ENCODE data around the gene ATP1B1. TPM values are rescaled to one million over a fixed set of nuclear protein-coding genes. Genes with fewer than 3 reads are reported as not detected.
"Not testable (repeated sequence)": the region's sequence is repeated elsewhere in the genome, so short reads cannot be mapped to it uniquely, and the experiment has no call there.

Gene ATP1B1
- total RNA-seq, 4 donors from 2014 or later = 52.6 to 210 (median 111) TPM

DNA sequence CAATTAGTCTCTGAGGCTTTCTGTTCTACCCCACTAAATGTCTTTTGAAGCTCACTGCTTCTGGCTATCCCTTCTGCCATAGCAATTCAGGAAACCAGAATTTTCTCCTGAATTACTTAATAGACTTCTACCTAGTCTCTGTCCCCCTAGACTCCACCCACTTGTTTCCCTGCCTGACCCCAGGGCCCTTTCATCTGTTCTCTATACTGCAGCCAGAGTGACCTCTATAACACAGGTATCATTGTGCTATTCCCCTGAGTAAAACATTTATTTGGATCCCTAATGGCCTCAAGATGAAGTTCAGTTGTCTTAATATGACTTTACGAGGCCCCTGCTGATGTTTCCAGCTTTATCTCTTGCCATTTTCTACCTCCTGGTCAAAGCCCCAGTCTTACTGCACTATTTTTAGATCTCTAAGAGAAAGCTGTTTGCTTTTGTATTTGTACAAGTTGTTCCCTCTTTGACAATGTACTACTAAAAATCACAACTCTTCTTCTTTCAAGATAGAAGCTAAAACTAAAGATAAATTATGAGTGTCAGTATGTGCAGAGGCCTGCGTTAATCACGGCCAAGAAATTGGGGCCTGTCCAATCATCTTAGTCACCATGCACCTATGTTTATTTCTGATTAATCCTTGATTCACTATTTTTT is 54.5 kb downstream of the ATP1B1 start:
- Histone ChIP-seq H3K4me1 (peaks cover 0 to 7% of the 10 kb centered on the region in 2 donors), H3K36me3 (no peaks in the 10 kb centered on the region), H3K27ac (peak overlapping the region; percentile 89 to 90), H3K9me3 (no peaks in the 10 kb centered on the region), H3K4me3 (no peak overlapping the region), H3K27me3 (no peaks in the 10 kb centered on the region)
- peak; percentile 63 to 82 for DNase-seq
- intact Hi-C loops (cut with DNase I; ENCODE audit: low total_unique reads) = no loop called here
- no peak for TF ChIP-seq POLR2A (IDR thresholded peaks at IDR 0.05)
- TF ChIP-seq, protein P1, sequence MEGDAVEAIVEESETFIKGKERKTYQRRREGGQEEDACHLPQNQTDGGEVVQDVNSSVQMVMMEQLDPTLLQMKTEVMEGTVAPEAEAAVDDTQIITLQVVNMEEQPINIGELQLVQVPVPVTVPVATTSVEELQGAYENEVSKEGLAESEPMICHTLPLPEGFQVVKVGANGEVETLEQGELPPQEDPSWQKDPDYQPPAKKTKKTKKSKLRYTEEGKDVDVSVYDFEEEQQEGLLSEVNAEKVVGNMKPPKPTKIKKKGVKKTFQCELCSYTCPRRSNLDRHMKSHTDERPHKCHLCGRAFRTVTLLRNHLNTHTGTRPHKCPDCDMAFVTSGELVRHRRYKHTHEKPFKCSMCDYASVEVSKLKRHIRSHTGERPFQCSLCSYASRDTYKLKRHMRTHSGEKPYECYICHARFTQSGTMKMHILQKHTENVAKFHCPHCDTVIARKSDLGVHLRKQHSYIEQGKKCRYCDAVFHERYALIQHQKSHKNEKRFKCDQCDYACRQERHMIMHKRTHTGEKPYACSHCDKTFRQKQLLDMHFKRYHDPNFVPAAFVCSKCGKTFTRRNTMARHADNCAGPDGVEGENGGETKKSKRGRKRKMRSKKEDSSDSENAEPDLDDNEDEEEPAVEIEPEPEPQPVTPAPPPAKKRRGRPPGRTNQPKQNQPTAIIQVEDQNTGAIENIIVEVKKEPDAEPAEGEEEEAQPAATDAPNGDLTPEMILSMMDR (IDR thresholded peaks at IDR 0.05) = no peak

DNA sequence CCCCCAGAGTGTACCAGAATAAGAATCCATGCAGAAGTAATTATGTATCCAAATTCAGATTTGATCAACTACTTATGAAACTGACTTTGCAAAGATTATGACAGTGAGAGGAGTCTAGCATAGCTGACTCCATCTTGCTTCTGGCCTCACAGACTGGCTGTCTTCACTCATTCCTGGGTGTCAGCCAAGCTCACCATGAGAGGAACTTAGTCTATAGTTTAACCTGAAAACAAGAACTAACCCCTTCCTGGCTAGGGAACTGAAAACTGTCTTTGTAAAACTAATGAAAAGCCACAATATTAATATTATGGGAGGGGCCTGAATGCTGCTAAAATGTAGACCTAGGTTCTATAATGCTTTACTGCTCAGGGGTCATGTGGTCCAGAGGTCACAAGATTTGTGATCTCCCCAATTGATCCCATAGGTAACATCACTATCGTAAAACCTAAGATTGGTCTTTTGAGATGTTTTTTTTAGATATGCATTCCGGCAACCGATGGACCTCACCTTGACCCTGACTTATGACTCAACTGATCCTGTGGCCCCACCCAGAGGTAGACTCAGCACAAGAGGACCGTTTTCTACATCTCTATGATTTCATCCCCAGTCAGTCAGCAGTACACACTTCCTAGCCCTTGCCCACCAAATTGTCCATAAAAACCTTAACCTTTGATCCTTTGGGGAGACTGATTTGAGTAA is 55.2 kb downstream of the ATP1B1 start:
- TF ChIP-seq, protein P1 (IDR thresholded peaks at IDR 0.05) = no peak
- no peak for TF ChIP-seq POLR2A (IDR thresholded peaks at IDR 0.05)
- peak in 1 of 2 donors; percentile 48 for DNase-seq
- peaks cover 0 to 7% of the 10 kb centered on the region in 2 donors for H3K4me1 ChIP-seq
- no peaks in the 10 kb centered on the region for H3K9me3 ChIP-seq
- no peak overlapping the region for H3K4me3 ChIP-seq
- no peaks in the 10 kb centered on the region for H3K36me3 ChIP-seq
- peak overlapping the region; percentile 89 to 90 for H3K27ac ChIP-seq
- intact Hi-C loops (cut with DNase I; ENCODE audit: low total_unique reads) = no loop called here
- H3K27me3 ChIP-seq = no peaks in the 10 kb centered on the region

DNA sequence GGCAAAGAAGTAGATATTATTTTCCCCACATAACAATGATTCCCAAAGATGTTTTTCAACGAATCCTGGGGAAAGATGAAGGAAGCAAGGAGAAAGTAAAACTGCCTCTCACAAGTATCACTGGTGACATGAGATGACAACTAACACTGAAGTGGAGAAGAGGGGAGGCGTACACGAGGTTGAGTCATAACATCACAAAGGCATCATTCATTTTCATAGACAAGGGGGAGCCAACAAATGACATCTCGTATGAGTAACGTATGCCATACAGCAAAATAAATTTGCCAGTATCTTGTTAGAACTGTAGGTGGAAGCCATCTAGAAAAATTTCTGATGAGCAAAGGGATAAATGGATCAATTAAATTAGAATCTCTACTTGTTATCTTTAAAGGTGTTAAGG is 56.6 kb downstream of the ATP1B1 start:
- DNase-seq = no peak
- H3K27ac ChIP-seq = peak overlapping the region; percentile 89 to 90
- no peak overlapping the region for H3K4me3 ChIP-seq
- TF ChIP-seq POLR2A (IDR thresholded peaks at IDR 0.05) = no peak
- TF ChIP-seq, protein P1 (IDR thresholded peaks at IDR 0.05) = no peak
- peaks cover 0 to 7% of the 10 kb centered on the region in 2 donors for H3K4me1 ChIP-seq
- intact Hi-C loops (cut with DNase I; ENCODE audit: low total_unique reads) = no loop called here
- no peaks in the 10 kb centered on the region for H3K9me3 ChIP-seq
- H3K27me3 ChIP-seq = no peaks in the 10 kb centered on the region
- H3K36me3 ChIP-seq = no peaks in the 10 kb centered on the region

DNA sequence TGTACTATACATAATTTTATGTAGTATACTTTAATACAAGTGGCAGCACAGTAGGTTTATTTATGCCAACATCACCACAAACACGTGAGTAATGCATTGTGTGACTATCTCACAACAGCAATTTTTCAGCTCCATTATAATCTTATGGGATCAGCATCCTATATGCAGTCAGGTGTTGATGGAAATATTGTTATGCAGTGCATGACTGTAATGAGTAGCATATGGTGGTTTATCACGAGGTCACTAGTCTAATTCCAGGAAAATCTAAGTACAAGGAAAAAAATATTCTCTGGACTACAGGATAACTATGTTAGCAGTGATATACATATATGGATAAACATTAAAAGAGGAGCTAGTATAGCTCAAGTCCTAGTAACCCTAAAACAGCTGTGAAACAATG is 69.0 kb downstream of the ATP1B1 start:
- H3K4me3 ChIP-seq = no peak overlapping the region
- DNase-seq = no peak
- TF ChIP-seq, protein P1 (IDR thresholded peaks at IDR 0.05) = no peak
- TF ChIP-seq POLR2A (IDR thresholded peaks at IDR 0.05) = no peak
- H3K27me3 ChIP-seq = no peaks in the 10 kb centered on the region
- H3K36me3 ChIP-seq = no peaks in the 10 kb centered on the region
- H3K4me1 ChIP-seq = peaks cover 0 to 3% of the 10 kb centered on the region in 2 donors
- intact Hi-C loops (cut with DNase I; ENCODE audit: low total_unique reads) = no loop called here
- no peaks in the 10 kb centered on the region for H3K9me3 ChIP-seq
- H3K27ac ChIP-seq = peak overlapping the region; percentile 10 to 59

DNA sequence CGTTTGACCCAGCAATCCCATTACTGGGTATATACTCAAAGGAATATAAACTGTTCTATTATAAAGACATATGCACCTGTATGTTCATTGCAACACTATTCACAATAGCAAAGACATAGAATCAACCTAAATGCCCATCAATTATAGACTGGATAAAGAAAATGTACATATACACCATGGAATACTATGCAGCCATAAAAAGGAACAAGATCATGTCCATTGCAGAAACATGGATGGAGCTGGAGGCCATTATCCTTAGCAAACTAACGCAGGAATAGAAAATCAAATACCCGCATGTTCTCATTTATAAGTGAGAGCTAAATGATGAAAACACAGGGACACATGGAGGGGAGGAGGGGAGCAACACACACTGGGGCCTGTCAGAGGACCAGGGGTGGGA is 72.9 kb downstream of the ATP1B1 start:
- H3K36me3 ChIP-seq; intact Hi-C loops (cut with DNase I; ENCODE audit: low total_unique reads); DNase-seq; H3K4me1 ChIP-seq; H3K27me3 ChIP-seq; H3K4me3 ChIP-seq; H3K9me3 ChIP-seq: not testable (repeated sequence)
- H3K27ac ChIP-seq = peak overlapping the region in 1 of 2 donors; percentile 18
